Left ventricle myocardium superior (tissue), 1 donor: ENCODE data around the gene POU2F3. TPM values are rescaled to one million over a fixed set of nuclear protein-coding genes. Genes with fewer than 3 reads are reported as not detected.

ENCODE experiments used
- ATAC-seq: fragments of 200-7000 bp; cut with Tn5 transposase; one replicate; pipeline ENCODE4 v1.9.1; 2020; ENCODE audit warnings: mild to moderate bottlenecking, moderate library complexity
- DNase-seq: peaks from one replicate; pipeline ENCODE4 v3.0.0-alpha.2; 2020
- intact Hi-C: fragments of 100-400 bp; cut with micrococcal nuclease; formaldehyde crosslinking; loops from one replicate; pipeline ENCODE4 v1.11.0; 2022
- total RNA-seq: library from RNA; stranded (reverse); fragmentation: NEBNext Ultra II Directional; extraction: Animal tissue kit (Norgen Biotek cat#: 25700); gene quantifications from one replicate; pipeline ENCODE4 v1.2.1, GENCODE V29; 2021
- donor health status: DM: no; HTN: yes; CAD: no; lungs with severe emphysema.

The POU2F3 gene
- total RNA-seq, 1 donor from 2014 or later, result not detected

DNA sequence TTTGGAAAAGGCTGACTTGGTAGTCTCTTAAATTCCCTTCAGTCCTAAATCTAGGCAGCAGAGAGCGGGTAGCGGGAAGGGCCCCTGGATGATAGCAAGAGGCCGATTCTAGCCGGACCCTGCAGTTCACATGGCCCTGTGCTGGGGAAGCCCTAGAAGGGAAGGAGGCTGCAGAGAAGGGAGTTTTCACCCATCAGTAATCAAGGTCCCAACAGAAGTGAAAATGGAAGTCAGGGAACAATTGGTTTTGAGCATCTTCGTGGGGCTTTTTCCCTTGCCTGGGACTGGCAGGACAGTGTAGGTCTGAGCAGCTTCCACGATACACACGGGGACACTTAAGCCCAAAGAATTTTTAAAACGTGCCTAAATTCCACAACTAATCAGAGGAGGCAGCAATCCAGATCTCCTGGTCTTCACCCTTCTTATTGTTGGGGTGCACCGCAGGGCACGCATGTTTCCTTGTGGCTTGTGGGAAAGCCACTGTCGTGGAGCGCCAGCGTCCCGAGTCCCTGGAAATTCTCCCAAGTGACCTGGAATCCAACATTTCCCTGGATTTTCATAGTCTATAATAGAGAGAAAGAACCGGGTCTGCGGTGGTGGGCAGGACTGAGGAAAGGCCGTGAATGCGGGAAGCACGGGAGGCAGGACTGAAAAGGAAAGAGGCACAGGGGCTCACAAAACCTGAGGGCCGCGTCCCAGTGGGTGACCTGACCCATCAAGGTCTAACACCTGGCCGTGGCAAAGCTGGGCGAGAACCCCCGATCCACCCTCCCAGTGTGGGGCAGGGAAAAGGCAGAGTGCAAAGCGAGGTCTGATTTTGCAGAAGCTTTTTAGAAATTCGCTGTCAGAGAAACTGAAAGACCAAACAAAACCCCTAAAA lies 30.0 kb upstream of the POU2F3 start:
- ATAC-seq (no peak), DNase-seq (peak; percentile 43)
- intact Hi-C loops, result no loop called here

- DNase-seq, result peak; percentile 90
- intact Hi-C loops, result no loop called here
- ATAC-seq, result peak; percentile 86
Observed at GRCh38 chr11:120210626-120211521, 29.1 kb upstream of the POU2F3 start, which contains the start of gene OAF. TSS of gene OAF (plus strand) at chr11:120211032. CDS start at chr11:120211280, 248 bp downstream.

DNA sequence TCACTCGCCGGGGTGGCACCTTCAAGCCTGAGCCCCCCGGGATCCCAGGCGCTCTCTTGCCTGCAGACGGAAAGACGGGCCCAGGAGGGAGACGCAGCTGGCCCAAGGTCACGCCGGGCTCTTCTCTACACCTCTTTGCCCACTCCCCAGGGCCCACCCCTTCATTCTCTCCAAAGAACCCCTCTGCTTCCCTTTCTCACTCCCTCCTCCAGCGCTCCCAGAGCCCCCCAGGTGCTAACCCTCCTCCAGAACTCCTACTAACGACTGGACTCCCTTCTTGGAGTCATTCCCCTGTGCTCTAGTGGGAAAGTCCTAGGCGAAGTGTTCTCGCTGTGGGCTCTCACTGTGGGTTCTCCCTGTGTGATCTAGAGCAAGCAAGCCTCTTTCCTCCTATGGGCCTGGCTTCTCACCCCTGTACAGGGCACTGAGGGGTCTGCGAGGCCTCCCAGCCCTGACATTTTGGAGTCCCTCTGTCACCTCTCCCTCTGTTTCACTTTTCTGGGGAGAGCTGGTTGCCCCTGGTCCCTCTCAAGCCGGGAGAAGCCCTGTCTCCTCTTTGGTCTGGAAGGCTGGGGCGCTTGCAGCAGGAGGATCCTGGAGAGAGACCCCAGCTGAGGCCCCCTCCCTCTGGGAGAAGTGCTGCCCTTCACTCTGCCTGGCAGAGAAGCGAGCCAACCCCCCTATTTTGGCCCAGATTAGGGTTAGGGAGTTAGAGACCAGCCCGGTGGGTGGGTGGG lies 28.2 kb upstream of the POU2F3 start:
- ATAC-seq, result no peak
- intact Hi-C loops, result no loop called here

GRCh38 chr11:120212259-120212878 lies 27.6 kb upstream of the POU2F3 start:
- ATAC-seq, result no peak
- peak; percentile 31 for DNase-seq
- intact Hi-C loops, result no loop called here

More for the DNA sequence above, 28.2 kb upstream of the POU2F3 start:
- peak; percentile 18 for DNase-seq

DNA sequence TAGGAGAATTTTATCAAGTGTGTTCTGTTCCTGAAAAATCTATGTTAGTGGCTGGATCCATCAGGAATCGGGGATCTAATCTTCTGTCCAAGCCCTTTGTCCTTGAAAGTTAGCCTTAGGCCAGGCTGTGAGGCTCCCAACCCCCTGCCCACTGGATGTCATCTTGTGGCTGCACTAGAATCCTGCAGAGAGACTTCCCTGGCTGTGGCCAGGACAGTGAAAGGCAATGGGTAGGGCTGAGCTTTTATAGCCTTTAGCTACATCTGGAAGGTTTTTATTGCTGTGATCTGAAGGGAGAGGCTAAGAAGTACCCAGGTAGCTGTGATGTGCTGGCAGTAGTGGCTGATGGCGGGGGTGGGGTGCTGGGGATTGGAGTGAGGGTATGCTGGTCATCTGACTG lies 27.0 kb upstream of the POU2F3 start:
- intact Hi-C loops, result no loop called here
- DNase-seq (peak; percentile 13), ATAC-seq (no peak)

DNA sequence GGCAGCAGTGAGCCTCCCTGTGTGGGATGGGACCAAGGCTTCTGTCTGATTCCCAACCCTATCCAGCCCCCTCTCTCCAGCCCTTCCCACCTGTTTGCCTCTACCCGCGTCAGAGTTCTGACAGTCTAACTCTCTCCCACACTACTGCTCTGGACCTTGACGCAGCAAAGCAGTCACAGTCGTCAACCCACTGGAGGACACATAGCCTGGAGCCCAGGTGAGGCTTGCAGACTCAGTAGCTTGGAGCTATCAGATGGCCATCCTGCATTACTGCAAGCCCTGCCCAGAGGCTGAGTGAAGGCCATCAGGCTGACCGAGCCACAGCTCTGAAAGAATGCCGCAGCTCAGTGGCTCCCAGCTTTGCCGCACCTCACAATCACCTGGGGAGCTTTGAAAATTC lies 25.4 kb upstream of the POU2F3 start:
- ATAC-seq (no peak), DNase-seq (peak; percentile 17)
- intact Hi-C loops, result no loop called here

- intact Hi-C loops, result no loop called here
- DNase-seq, result peak; percentile 63
- ATAC-seq, result peak; percentile 13
Observed at GRCh38 chr11:120215634-120216033, 24.3 kb upstream of the POU2F3 start.

GRCh38 chr11:120216426-120217102 lies 23.4 kb upstream of the POU2F3 start:
- intact Hi-C loops, result no loop called here
- peak; percentile 38 for DNase-seq
- ATAC-seq, result no peak

DNA sequence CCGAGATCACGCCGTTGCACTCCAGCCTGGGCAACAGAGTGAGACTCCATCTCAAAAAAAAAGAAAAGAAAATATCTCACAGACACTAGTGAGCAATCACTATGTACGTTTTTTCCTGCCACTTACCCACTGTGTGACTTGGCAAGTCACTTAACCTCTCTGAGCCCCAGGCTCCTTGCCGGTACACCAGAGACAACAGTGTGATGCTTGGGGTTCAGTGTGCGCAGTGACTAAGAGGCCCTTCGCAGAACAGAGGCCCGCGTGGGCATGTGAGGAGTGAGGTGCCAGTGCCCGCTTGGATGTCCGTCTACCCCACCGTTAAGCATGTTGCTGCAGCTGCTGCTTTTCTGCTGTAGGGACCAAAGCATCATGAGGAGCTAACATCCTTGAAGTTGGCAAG lies 22.4 kb upstream of the POU2F3 start:
- no peak for DNase-seq
- intact Hi-C loops, result no loop called here
- ATAC-seq, result no peak

DNA sequence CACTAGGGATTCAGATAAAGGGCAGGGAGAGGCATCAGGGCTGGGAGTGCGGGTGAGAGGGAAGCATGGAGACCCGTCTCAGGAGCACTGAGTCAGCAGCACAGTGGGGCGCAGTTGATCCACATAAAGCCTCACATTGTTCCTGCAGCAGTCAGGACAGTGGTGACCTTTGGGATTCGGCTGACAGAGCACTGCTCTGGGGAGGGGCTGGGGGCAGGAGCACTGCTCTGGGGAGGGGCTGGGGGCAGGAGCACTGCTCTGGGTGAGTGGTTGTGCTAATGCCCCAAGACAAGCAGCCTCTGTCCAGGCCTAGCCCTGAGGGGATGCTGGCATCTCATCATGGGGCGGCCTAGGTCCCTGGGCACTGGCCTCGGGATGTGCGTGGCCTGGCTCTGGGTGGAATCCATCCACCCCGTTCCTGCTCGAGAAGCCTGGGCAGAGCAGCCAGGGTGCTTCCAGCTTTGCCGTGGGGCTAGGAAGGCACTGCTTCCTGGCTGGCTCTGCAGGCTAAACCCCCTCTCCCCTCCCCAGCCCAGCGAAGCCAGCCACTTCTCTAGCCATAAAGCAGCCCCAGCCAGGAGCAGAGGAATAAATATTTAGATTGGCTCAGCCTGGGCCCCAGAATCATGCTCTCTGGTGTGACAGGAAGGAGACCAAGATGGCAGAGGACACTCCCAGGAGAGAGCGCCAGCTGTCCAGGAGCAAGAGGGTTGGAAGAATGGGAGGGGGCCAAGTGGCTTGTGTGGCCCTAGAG lies 21.8 kb upstream of the POU2F3 start:
- intact Hi-C loops, result no loop called here
- peak; percentile 24 for ATAC-seq
- DNase-seq, result peak; percentile 51

- intact Hi-C loops, result no loop called here
- DNase-seq, result no peak
- ATAC-seq, result no peak
Observed at GRCh38 chr11:120218695-120219033, 21.3 kb upstream of the POU2F3 start.

DNA sequence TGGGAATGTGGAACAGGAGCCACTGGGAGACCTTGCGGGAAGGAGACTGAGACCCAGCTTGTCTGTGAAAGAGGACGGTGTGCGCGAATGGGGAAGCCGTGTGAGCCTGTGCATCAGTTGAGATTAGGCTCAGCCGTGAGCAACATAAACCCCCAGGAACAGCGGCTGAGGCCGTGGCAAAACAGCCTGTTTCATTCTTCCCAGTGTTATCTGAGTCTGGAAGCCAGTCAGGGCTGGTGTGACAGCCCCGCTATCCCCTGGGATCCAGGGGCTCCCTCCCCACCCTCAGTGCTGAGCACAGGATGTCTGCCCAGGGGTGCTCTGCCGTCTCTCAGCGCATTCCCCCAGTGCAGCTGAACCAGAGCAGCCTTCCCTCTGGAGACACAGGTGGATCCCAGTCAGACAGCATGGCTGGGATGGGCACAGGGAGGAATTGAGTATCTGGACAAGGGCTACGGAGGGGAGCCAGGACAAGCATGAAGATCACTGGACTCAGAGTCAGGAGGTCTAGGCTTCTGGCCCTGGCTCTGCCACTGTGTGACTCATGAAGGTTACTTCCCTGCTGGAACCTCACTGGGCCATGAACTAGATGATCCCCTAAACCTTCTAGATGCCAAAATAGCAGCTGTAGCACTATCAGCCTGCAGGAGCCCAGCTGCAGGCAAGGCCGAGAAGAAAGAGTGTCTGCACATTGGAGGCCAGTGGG lies 20.6 kb upstream of the POU2F3 start:
- DNase-seq (peak; percentile 58), ATAC-seq (peak; percentile 73)
- intact Hi-C loops, result no loop called here

- DNase-seq, result no peak
- intact Hi-C loops, result no loop called here
- ATAC-seq, result no peak
Observed at GRCh38 chr11:120219938-120220746, 19.8 kb upstream of the POU2F3 start.

DNA sequence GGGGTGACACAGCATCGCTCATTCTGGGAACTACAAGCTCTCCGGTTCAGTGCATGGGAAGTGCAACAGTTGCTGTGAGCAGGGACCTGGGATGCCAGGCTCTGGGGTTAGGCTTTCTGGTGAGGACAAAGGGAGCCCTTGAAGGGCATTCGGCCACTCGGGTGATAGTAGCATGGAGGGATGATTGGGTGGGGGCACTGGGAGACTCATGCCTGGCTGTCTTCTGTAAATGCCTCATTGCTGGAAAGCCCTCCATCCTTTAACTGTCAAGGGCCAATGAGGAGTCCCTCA lies 19.2 kb upstream of the POU2F3 start:
- DNase-seq, result peak; percentile 14
- intact Hi-C loops, result no loop called here
- ATAC-seq, result no peak

GRCh38 chr11:120221115-120221752 lies 18.7 kb upstream of the POU2F3 start:
- no peak for ATAC-seq
- intact Hi-C loops, result no loop called here
- peak; percentile 10 for DNase-seq

DNA sequence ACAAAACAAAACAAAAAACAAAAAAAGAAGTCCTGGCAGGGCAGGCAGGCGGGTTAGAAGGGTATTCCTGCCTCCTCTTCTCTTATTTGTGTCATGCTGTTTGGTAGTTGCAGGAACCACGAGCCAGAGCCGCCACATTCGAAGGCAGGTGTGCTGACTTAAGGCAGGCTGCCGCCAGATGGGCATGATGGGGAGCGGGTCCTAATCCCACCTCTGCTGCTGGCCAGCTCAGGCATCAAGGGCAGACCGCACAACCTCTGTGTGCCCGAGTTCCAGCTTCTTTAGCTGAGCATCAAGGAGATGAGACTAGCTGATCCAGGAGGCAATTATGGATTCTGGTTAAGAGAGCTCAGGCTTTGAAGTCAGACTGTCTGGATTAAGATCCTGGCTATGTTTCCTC lies 17.0 kb upstream of the POU2F3 start:
- intact Hi-C loops, result no loop called here
- ATAC-seq (no peak), DNase-seq (peak; percentile 19)
